ENCODE data around the gene SLC9A7.

Gene SLC9A7

DNA sequence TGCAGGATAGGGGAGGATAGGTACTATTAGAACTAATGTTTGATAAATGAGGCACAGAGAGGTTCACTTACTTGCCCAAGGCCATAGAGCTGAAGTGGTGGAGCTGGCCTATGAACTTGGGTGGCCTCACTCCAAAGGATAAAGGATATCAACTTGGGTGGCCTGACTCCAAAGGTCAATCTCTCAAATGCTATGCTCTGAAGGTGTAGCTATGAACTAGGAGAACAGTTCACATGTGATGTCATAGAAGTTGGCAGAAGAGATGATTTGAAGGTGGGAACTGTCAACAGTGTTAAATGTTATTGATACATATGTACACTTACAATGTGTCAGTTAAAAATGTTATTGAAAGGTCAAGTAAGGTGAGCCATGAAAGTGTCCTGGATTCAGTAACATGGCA, 191.5 kb downstream of the SLC9A7 start:
- no peak overlapping the region for H3K27ac ChIP-seq (ENCODE audit: insufficient read depth, low read depth, low read length, poor library complexity, severe bottlenecking)
- no peaks in the 10 kb centered on the region for H3K27me3 ChIP-seq (ENCODE audit: control insufficient read depth, insufficient read depth, low read length, poor library complexity, severe bottlenecking)
- no peak overlapping the region for H3K4me3 ChIP-seq (ENCODE audit: insufficient read depth, low read depth, low read length)
- no peaks in the 10 kb centered on the region for H3K36me3 ChIP-seq (ENCODE audit: control insufficient read depth, insufficient read depth, low read length)
- no peaks in the 10 kb centered on the region for H3K9me3 ChIP-seq (ENCODE audit: control insufficient read depth, low read length)
- no peaks in the 10 kb centered on the region for H3K4me1 ChIP-seq (ENCODE audit: control insufficient read depth, insufficient read depth, low read length)

DNA sequence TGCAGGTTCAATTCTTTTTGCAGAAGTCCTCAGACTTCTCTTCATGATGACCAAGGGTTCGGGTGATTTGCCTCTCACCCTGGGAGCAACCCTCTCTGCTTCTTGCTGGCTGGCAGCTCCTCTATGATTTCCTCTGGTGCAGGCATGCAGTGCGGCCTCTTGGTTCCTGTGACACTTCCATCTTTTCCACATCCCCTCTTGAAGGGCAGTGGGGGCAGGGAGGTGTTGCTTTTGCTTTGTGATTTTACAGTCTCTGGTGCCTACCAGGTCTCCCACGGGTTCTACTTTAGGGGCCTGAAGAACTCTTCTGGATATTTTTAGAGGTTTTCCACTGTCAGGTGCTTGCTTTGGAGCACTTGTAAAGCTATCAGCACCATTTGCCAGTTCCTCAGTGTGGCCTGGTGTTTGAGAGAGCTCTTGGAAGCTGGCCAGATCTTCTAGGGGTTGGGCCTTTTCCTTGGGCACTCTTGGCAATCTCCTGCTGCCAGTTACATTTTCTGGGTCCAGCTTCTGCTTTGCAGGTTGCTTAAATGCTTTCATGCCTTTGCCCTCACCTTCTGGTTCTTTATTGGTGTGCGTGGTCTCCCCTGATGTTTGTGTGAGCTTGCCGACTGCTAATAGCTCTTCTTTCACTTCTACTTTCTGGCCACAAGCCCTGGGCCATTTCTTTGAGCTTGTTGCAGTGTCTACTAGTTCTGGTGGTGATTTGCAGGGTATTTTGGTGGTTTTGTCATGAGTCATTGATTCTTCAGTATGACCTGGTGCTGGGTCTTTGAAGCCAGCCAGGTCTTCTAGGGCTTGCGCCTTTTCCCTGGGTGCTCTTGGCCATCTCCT, 196.9 kb downstream of the SLC9A7 start:
- Histone ChIP-seq H3K36me3 (ENCODE audit: control insufficient read depth, insufficient read depth, low read length) (no peaks in the 10 kb centered on the region), H3K27me3 (ENCODE audit: control insufficient read depth, insufficient read depth, low read length, poor library complexity, severe bottlenecking) (no peaks in the 10 kb centered on the region), H3K4me1 (ENCODE audit: control insufficient read depth, insufficient read depth, low read length) (no peaks in the 10 kb centered on the region), H3K9me3 (ENCODE audit: control insufficient read depth, low read length) (no peaks in the 10 kb centered on the region), H3K4me3 (ENCODE audit: insufficient read depth, low read depth, low read length) (no peak overlapping the region), H3K27ac (ENCODE audit: insufficient read depth, low read depth, low read length, poor library complexity, severe bottlenecking) (no peak overlapping the region)
- 88 to 91% methylated on average over 6 of the region's 6 CpGs for WGBS, 2 experiments

DNA sequence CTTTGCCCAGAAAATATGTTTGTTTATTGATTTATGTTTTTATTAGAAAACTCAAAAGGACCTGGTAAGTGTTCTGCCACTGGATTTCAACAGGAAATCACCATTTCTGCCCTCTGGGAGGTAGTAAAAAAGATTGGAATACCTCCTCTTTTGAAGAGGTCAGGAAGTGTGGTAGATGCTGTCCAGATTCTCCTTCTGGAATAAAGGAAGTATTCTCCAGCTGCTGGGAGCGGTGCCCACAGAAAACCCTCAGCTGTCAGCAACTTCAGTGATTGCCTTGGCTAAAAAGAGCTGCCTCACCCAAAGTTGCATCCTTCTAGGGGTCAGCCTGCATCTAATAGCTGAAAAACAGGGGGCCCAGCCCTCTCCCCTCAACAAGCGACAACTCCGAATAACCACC, 199.9 kb downstream of the SLC9A7 start:
- H3K4me1 ChIP-seq (ENCODE audit: control insufficient read depth, insufficient read depth, low read length), result no peaks in the 10 kb centered on the region
- H3K4me3 ChIP-seq (ENCODE audit: insufficient read depth, low read depth, low read length), result no peak overlapping the region
- H3K27me3 ChIP-seq (ENCODE audit: control insufficient read depth, insufficient read depth, low read length, poor library complexity, severe bottlenecking), result no peaks in the 10 kb centered on the region
- no peaks in the 10 kb centered on the region for H3K9me3 ChIP-seq (ENCODE audit: control insufficient read depth, low read length)
- H3K36me3 ChIP-seq (ENCODE audit: control insufficient read depth, insufficient read depth, low read length), result no peaks in the 10 kb centered on the region
- 91 to 95% methylated on average over 3 of the region's 3 CpGs for WGBS, 2 experiments
- H3K27ac ChIP-seq (ENCODE audit: insufficient read depth, low read depth, low read length, poor library complexity, severe bottlenecking), result no peak overlapping the region

DNA sequence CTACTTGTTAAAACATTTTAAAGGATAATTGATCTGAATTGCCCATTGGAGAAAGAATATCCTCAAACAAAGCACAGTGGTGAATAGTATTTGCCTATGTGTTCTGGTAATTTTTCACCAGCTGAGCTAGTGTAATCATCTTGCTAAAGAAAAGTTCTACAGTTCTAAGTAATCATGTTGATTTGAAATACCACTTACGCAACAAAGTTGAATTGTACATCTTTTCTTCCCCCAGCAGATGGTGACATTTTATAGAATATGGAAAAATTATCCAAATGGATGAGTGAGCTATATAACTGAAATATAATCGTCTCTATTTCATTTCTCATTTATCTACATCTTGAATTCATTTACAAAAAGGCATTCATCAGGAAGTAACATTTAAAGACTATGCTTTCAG, 204.0 kb downstream of the SLC9A7 start:
- H3K4me1 ChIP-seq (ENCODE audit: control insufficient read depth, insufficient read depth, low read length), result no peaks in the 10 kb centered on the region
- H3K36me3 ChIP-seq (ENCODE audit: control insufficient read depth, insufficient read depth, low read length), result no peaks in the 10 kb centered on the region
- H3K4me3 ChIP-seq (ENCODE audit: insufficient read depth, low read depth, low read length), result no peak overlapping the region
- H3K27me3 ChIP-seq (ENCODE audit: control insufficient read depth, insufficient read depth, low read length, poor library complexity, severe bottlenecking), result no peaks in the 10 kb centered on the region
- H3K27ac ChIP-seq (ENCODE audit: insufficient read depth, low read depth, low read length, poor library complexity, severe bottlenecking), result no peak overlapping the region
- 67% methylated on average over 1 of the region's 2 CpGs; no CpG with 5 or more reads in 1 of the 2 experiments for WGBS, 2 experiments
- H3K9me3 ChIP-seq (ENCODE audit: control insufficient read depth, low read length), result no peaks in the 10 kb centered on the region

DNA sequence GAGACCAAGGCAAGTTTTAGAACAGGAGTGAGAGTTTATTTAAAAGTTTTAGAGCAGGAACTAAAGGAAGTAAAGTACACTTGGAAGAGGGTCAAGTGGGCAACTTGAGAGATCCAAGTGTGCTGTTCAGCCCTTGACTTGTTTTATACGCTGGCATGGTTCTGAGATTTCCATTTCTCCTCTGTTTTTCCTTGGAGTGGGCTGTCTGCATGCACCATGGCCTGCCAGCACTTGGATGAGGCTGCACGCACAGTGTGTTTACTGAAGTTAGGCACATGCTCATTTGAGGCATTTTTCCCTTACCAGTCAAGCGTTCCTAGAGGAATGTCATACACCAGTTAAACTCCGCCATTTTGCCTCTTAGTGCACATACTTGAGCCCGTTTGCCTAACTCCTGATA, 205.0 kb downstream of the SLC9A7 start:
- no peak overlapping the region for H3K27ac ChIP-seq (ENCODE audit: insufficient read depth, low read depth, low read length, poor library complexity, severe bottlenecking)
- no peaks in the 10 kb centered on the region for H3K27me3 ChIP-seq (ENCODE audit: control insufficient read depth, insufficient read depth, low read length, poor library complexity, severe bottlenecking)
- no peak overlapping the region for H3K4me3 ChIP-seq (ENCODE audit: insufficient read depth, low read depth, low read length)
- H3K9me3 ChIP-seq (ENCODE audit: control insufficient read depth, low read length), result no peaks in the 10 kb centered on the region
- H3K36me3 ChIP-seq (ENCODE audit: control insufficient read depth, insufficient read depth, low read length), result no peaks in the 10 kb centered on the region
- no peaks in the 10 kb centered on the region for H3K4me1 ChIP-seq (ENCODE audit: control insufficient read depth, insufficient read depth, low read length)
- WGBS, 2 experiments, result 93 to 98% methylated on average over 5 of the region's 5 CpGs

DNA sequence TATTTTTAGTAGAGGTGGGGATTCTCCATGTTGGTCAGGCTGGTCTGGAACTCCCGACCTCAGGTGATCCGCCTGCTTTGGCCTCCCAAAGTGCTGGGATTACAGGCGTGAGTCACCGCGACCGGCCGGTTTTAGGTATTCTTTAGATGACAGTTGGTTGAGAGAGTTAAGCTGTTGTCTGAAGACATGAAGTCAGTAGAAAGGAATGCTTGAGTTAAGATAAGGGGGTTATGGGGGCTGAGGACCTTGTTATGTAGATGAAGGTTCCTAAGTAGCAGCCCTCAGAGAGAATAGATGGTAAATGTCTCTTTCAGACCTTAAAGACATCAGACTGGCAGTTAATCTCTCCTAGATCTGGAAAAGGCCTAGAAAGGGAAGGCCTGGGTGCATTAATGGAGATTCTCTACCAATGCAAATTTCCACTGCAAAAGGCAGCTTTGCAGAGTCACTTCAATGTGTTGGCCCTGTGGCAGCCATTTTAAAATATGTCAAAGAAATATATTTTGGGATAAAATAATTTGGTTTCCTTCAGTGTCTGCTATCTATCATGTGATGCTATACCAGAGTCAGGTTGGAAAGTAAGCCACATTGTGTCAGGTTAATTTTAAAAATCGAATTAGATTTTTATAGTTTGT, 207.3 kb downstream of the SLC9A7 start:
- Histone ChIP-seq H3K4me3 (ENCODE audit: insufficient read depth, low read depth, low read length) (no peak overlapping the region), H3K4me1 (ENCODE audit: control insufficient read depth, insufficient read depth, low read length) (peaks cover 3% of the 10 kb centered on the region), H3K36me3 (ENCODE audit: control insufficient read depth, insufficient read depth, low read length) (no peaks in the 10 kb centered on the region), H3K27me3 (ENCODE audit: control insufficient read depth, insufficient read depth, low read length, poor library complexity, severe bottlenecking) (no peaks in the 10 kb centered on the region), H3K27ac (ENCODE audit: insufficient read depth, low read depth, low read length, poor library complexity, severe bottlenecking) (peak overlapping the region; percentile 36), H3K9me3 (ENCODE audit: control insufficient read depth, low read length) (no peaks in the 10 kb centered on the region)
- WGBS, 2 experiments, result 17 to 27% methylated on average over 8 of the region's 8 CpGs

DNA sequence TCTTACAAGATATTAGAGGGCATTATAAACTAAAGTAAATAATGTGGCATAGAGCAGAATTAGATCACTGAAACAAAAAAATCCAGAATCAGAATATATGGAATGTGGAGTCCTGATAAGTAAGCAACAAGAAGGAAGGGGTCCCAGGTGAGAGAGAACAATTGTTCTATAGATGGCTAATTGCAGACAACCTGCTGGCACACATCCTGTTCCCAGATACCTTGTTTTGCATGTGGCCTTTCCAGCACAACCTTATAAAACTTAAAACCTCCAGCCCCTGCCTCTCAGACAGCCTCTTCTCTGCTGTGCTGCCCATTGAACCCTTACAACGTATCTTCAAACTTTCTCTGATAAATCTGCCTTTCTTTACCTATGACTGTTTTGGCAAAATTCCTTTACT, 209.0 kb downstream of the SLC9A7 start:
- no peaks in the 10 kb centered on the region for H3K9me3 ChIP-seq (ENCODE audit: control insufficient read depth, low read length)
- no peak overlapping the region for H3K4me3 ChIP-seq (ENCODE audit: insufficient read depth, low read depth, low read length)
- no peak overlapping the region for H3K27ac ChIP-seq (ENCODE audit: insufficient read depth, low read depth, low read length, poor library complexity, severe bottlenecking)
- no peaks in the 10 kb centered on the region for H3K27me3 ChIP-seq (ENCODE audit: control insufficient read depth, insufficient read depth, low read length, poor library complexity, severe bottlenecking)
- H3K4me1 ChIP-seq (ENCODE audit: control insufficient read depth, insufficient read depth, low read length), result peaks cover 3% of the 10 kb centered on the region
- WGBS, 2 experiments, result 89 to 96% methylated on average over 1 of the region's 1 CpG
- H3K36me3 ChIP-seq (ENCODE audit: control insufficient read depth, insufficient read depth, low read length), result no peaks in the 10 kb centered on the region
